Left ventricle myocardium superior (tissue), 1 donor: Measurements from ENCODE around the gene APBA1. TPM values are rescaled to one million over a fixed set of nuclear protein-coding genes. Genes with fewer than 3 reads are reported as not detected.
"Not testable (repeated sequence)": the region's sequence is repeated elsewhere in the genome, so short reads cannot be mapped to it uniquely, and the experiment has no call there.

Source experiments
- ATAC-seq: fragments of 200-7000 bp; cut with Tn5 transposase; one replicate; pipeline ENCODE4 v1.9.1; 2020; ENCODE audit warnings: mild to moderate bottlenecking, moderate library complexity
- DNase-seq: peaks from one replicate; pipeline ENCODE4 v3.0.0-alpha.2; 2020
- intact Hi-C: fragments of 100-400 bp; cut with micrococcal nuclease; formaldehyde crosslinking; loops from one replicate; pipeline ENCODE4 v1.11.0; 2022
- total RNA-seq: library from RNA; stranded (reverse); fragmentation: NEBNext Ultra II Directional; extraction: Animal tissue kit (Norgen Biotek cat#: 25700); gene quantifications from one replicate; pipeline ENCODE4 v1.2.1, GENCODE V29; 2021
- donor health status: DM: no; HTN: yes; CAD: no; lungs with severe emphysema.

The APBA1 gene
- total RNA-seq, 1 donor from 2014 or later, result 1.7 TPM

- no peak for ATAC-seq
- intact Hi-C loops, result no loop called here
- no peak for DNase-seq
Measured at GRCh38 chr9:69433392-69433791, 238.8 kb downstream of the APBA1 start.

DNA sequence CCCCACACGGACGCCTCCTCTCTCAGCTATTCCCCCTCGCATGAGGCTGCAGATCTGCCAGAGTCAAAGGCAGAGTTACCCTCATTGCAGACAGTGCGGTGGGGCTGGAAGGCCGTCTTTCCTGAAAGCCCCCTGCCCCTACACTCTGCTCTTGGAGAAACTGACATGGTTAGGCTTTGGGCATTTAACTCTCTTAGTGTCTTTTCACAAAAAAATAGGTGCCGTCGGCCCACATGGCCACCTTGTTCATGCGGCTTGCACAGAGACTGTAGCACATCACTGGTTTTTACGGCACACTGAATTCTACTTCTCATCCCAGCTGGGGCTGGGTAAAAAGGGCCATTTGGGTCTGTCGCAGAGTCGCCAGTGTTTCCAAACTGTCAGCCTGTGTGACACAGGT lies 239.5 kb downstream of the APBA1 start:
- intact Hi-C loops, result no loop called here
- DNase-seq (no peak), ATAC-seq (no peak)

GRCh38 chr9:69431777-69432176 lies 240.4 kb downstream of the APBA1 start:
- intact Hi-C loops, result no loop called here

DNA sequence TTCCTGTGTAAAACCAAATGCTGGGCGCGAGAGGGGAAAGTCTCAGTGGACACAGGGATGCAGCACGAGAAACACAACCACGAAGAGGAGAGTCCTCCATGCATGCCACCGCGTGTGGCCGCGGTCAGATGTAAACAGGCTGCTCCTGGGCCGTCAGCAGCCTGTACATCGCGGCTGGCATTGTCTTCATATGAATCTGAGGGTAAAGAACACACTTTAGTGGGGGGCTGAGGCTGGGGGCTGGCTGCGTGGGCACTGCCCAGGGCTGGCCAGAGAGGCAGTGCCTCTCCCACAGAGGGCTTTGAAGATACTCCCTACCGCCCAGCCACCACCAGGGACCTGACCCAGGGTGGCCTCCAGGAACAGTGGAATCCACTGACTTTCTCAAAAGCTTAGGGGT lies 241.0 kb downstream of the APBA1 start:
- intact Hi-C loops, result no loop called here

More at GRCh38 chr9:69431777-69432176, 240.4 kb downstream of the APBA1 start:
- DNase-seq (no peak), ATAC-seq (no peak)

GRCh38 chr9:69430206-69430605 lies 242.0 kb downstream of the APBA1 start:
- ATAC-seq, result no peak
- no peak for DNase-seq
- intact Hi-C loops, result no loop called here

More for the DNA sequence above, 241.0 kb downstream of the APBA1 start:
- DNase-seq (no peak), ATAC-seq (no peak)

DNA sequence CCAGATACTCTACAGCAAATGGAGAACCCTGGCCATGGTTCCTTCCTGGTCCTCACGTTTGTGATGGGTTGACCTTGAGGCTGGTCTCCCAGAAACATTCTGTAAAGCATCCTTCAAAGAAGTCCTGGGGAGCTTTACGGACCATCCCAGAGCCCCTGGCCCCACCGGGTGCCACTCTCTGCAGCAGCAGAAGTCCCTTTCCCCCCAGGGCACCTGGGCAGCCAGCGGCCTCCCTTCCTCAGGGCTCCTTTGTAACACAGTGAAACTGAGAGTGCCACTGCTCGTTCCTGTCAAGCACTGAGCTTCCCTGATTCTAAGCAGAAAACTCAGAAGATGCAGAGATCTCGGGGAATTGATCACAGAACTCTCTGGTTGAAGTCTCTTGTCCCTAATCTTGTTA lies 242.9 kb downstream of the APBA1 start:
- intact Hi-C loops, result no loop called here
- DNase-seq (no peak), ATAC-seq (no peak)

DNA sequence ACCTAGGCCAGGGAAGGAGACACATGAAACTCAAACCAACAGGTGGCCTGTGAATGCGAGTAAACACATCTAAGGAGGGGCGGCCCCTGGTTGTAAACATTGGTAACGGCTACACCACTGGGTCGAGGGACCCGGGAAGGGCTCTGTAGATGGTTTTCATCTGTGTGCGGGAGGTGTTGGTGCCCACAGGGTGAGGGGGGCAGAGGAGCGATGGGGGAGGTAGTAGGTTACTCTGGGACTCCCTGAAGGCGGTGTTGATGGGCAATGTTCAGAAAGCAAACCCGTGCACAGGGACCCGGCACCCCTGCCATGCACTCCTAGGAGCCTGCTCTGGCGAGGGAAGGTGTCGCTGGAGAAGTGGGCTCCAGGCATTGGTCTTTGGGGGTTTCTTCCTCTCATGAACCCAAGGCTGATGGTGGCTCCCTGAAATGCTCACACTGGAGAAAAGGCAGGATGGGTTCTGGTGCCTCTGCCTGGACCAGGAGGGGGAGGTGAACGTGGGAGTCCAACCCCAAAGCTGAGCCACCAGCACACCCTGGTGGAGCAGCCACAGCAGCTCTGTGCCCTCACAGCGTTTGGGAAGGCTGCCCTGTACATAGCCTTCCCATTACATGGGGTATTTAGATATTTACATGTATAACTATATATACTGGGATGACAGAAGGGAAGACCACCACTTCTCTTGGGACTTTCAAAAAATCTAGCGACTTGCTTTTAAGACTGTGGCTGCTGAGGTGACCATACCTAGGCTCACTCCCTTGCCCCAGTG lies 244.0 kb downstream of the APBA1 start:
- intact Hi-C loops, result no loop called here
- ATAC-seq (no peak), DNase-seq (no peak)

DNA sequence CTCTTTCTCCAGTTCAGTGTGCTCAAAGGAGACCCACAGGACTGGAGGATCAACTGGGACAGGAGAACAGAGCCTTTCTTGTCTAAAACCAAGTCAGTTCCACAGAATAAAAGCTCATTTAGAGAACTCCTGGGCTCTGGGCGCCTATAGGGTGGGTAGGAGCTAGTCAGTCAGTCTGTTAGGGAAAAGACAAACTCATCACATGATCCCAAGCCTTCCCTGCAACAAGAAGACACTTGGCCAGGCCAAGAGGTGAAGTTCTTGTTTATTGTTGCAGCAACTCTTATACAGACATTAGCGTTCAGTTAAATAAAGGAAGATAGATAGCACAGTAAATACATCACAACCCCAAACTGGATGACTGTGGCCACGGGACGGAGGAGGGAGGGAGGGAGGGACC lies 244.9 kb downstream of the APBA1 start:
- intact Hi-C loops, result no loop called here
- DNase-seq (no peak), ATAC-seq (no peak)

- intact Hi-C loops, result no loop called here
- ATAC-seq, result no peak
- no peak for DNase-seq
Measured at GRCh38 chr9:69425136-69425801, 246.9 kb downstream of the APBA1 start.

DNA sequence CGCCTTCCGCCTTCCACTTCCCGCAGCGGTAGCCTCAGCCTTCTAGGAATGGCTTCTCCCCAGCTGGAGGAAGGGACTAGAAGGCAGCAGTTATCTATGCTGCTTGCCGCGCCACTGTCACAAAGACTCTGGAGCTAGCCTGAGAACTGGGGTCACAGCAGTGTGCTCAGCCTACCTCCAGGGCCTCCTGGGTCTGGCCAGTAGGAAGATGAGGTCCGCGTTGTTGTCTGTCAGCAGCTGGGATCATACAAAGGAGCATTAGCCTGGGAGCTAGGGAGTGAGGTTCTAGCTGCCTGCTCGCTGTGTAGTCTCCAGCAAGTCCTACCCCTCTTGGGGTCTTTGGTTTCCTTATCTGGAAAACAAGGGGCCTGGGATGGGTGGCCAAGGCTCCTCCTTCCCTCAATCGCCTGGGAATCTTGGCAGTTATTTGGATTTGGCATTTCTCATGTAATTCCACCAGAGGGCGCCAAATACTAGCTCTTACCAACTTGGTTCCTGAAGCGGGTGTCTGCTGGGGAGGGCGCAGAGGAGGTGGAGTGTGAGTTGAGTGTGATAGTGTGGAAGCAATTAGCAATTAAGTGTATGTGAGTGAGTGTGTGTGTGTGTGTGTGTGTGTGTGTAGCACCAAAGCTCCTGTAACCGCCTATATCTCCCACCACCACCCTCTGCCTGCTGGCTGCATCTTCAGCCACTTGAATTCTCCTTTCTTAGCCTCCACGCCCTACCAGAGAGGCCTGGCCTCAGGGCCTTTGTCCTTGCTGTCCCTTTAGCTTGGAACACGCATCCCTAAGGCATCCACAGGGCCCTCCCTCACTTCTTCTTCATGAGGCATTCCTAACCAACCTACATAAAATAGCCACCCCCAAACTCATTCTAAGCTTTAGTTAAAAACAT lies 250.0 kb downstream of the APBA1 start:
- DNase-seq (peak; percentile 51), ATAC-seq (peak; percentile 84)
- intact Hi-C loops, result loop anchor here (2.0 kb wide), 1 partner anchor 127 kb away; no protein-coding TSS in a partner anchor

DNA sequence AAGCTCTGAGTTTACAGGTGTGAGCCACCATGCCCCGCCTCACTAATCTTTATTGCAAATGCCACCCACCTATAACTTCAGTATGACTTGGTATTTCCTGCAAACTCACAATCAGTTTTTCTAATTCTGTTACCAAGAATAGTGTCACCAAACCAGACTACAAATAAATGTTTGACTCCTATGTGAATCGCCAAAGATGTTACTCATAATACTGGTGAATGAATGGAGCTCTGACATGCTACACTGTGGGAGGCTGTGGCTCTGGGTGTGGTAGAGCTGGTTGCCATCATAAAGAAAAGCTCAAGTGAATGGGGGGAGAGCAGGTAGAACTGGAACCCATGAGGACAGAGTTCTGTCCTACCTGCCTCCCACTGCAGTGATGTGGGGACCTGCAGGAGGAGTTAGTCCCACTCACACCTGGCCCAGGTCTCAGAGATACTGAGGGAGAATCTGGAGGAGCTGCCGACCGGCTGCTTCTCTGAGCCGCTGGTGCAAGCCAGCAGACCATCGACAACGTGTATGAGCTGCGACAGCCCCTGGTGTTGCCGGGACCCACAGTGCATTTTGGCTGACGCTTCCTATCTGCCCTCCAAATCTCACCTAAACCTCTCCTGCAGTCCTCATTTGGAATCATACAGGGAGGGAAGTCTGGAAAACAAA lies 251.4 kb downstream of the APBA1 start:
- DNase-seq (no peak), ATAC-seq (no peak)
- intact Hi-C loops, result no loop called here

- intact Hi-C loops, result no loop called here
- ATAC-seq, result peak; percentile 97
- peak; percentile 80 for DNase-seq
Measured at GRCh38 chr9:69412741-69413150, 259.4 kb downstream of the APBA1 start.

DNA sequence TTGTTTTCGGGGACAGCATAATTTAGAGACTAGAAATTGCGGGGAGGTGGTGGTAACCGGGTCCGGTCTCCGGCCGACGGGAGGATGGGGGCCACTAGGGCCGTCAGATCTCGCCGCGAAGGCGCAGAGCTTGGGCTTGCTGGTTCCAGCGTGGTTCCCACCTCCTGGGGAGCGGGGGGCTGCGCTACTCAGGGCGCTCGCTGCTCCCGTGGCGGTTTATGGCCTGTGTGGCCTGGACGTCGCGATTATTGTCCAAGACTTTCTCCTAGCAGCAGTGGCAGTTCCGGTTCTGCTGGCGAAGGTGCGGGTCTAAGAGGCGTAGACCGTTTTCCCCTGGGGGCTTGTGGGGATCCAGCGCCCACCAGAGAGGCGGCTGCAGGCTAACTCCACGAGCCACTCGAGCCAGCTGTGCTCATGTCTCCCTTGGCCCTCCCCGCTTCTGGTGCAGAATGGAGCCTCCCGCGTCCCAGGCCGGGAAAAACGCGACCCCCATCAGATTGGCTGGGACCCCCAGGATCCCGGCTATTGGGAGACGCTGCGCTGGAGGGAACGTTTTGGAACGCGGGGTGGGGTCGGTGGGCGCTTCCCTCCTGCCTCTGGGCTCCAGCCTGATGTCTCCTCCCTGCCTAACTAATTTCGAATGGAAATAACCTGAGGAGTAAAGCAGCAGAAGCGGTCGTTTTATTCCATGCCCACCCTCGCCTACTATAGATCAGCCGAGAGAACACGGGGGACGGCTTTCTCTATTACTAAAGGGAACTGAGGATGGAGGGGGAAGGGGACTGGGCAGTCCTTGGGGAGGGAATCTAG lies 260.0 kb downstream of the APBA1 start:
- ATAC-seq, result no peak
- intact Hi-C loops, result no loop called here
- no peak for DNase-seq

GRCh38 chr9:69411246-69411645 lies 260.9 kb downstream of the APBA1 start:
- intact Hi-C loops, result no loop called here
- DNase-seq (no peak), ATAC-seq (no peak)

GRCh38 chr9:69409936-69410335 lies 262.2 kb downstream of the APBA1 start:
- ATAC-seq, DNase-seq, intact Hi-C loops: not testable (repeated sequence)

DNA sequence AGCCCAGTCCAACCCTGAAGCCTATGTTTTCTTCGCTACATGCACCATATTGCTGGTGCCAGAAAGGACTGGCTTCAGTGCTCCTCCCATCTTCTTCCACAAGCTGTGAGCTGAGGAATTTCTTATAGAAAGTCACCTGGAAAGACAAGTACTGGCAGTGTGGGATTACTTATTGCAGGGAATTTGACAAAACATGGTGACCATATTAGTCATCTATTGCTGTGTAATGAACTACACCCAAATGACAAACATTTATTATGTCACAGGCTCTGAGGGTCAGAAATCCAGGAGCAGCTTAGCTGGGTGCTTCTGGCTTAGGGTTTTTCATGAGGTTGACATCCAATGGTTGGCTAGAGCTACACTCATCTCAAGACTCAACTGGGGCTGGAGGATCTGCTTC lies 271.7 kb downstream of the APBA1 start:
- intact Hi-C loops, result no loop called here

DNA sequence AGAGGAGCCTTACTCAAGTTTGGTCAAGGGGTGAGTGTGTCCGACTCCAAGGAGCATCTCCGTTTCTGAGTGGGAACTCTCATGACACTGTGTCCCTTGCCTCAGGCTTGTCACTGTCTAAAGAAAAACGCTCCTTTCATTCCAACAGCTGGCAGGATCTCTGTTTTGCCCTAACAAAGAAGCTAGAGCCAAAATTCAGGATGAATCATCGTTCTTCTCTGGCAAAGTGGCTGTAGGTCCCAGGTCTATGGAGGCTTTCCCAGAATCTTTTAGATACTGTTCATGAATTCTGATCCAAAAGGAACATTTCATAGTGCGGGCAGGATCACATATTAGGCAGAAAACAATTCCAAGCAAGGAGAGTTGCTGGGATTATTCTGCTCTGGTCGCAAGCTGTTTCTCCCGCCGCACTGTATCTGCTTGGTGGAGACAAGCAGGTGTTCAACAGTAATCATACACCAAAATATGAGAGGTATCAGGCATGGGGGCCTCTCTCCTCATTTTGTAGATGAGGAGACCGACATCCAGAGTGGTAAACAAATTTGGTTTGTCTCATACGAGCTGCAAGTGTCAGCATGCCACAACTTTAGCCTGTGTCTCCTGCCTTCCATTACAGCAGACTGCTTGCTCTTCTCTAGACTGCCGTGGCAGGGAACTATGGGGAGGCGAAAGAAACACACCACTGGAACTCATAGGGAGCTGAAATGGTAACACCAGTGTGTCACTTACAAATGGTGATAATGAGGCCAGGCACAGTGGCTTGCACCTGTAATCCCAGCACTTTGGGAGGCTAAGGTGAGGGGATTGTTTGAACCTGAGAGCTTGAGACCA lies 274.6 kb downstream of the APBA1 start:
- ATAC-seq (peak; percentile 62), DNase-seq (no peak)
- intact Hi-C loops, result no loop called here

More for the DNA sequence above, 271.7 kb downstream of the APBA1 start:
- ATAC-seq, result no peak
- DNase-seq, result no peak

GRCh38 chr9:69396759-69397158 lies 275.4 kb downstream of the APBA1 start:
- ATAC-seq (no peak), DNase-seq (no peak)
- intact Hi-C loops, result no loop called here
